ENCODE data around the gene SLC24A1.

SLC24A1 gene

GRCh38 chr15:65663521-65663920 lies 41.8 kb downstream of the SLC24A1 start:
- Histone ChIP-seq H3K27ac (ENCODE audit: low read depth, low read length) (no peak overlapping the region), H3K4ac (ENCODE audit: low read depth, low read length) (no peak overlapping the region), H3K23ac (ENCODE audit: low read length) (no peak overlapping the region), H3K18ac (ENCODE audit: low read length) (no peak overlapping the region), H3K79me1 (ENCODE audit: low read length) (no peaks in the 10 kb centered on the region), H2BK5ac (ENCODE audit: low read depth, low read length, poor library complexity) (no peak overlapping the region), H3K27me3 (ENCODE audit: insufficient read depth, low read length) (no peaks in the 10 kb centered on the region), H2AFZ (ENCODE audit: insufficient read depth, low read length, poor library complexity) (no peak overlapping the region), H3K4me1 (ENCODE audit: control insufficient read depth in 1 of 2, insufficient read depth in 2 of 2, low read length in 2 of 2) (no peaks in the 10 kb centered on the region), H3K79me2 (ENCODE audit: control insufficient read depth, insufficient read depth, low read length, poor library complexity) (no peaks in the 10 kb centered on the region), H2AK5ac (ENCODE audit: low read length) (no peak overlapping the region), H4K8ac (ENCODE audit: low read depth, low read length) (no peak overlapping the region), H3K36me3 (ENCODE audit: control insufficient read depth in 1 of 2, insufficient read depth in 2 of 2, low read length in 2 of 2) (peaks cover 0 to 1% of the 10 kb centered on the region in 2 experiments), H4K12ac (ENCODE audit: low read depth, low read length) (no peak overlapping the region), H2BK12ac (ENCODE audit: low read length) (no peak overlapping the region), H2BK120ac (ENCODE audit: insufficient read depth, low read length, poor library complexity) (no peak overlapping the region), H3K4me2 (ENCODE audit: low read length) (no peak overlapping the region), H4K91ac (ENCODE audit: low read depth, low read length) (no peak overlapping the region), H3K4me3 (ENCODE audit: low read depth, low read length) (no peak overlapping the region), H3K9ac (ENCODE audit: low read length) (no peak overlapping the region), H3K14ac (ENCODE audit: low read length) (no peak overlapping the region), H3K9me3 (ENCODE audit: insufficient read depth, low read depth, low read length) (no peaks in the 10 kb centered on the region)
- WGBS (ENCODE audit: extremely low coverage, insufficient coverage, insufficient read length) = no CpG with 5 or more reads among the region's 3 CpGs
- no peak for DNase-seq

DNA sequence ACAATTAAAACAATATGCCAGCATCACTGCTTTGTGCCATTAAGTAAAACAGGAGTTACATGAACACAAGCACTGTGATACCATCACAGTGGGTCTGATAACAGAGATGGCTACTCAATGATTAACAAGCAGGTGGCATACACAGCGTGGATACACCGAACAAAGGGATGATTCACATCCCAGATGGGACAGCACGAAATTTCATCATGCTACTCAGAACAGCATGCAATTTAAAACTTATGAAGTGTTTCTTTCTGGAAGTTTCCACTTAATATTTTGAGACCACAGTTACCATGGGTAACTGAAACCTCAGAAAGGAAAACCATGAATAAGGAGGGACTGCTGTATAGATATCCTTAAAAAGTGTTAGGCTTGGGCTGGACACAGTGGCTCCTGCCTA lies 44.5 kb downstream of the SLC24A1 start:
- WGBS (ENCODE audit: extremely low coverage, insufficient coverage, insufficient read length) = no CpG with 5 or more reads among the region's 3 CpGs

GRCh38 chr15:65675551-65675950 lies 53.8 kb downstream of the SLC24A1 start:
- H4K12ac ChIP-seq (ENCODE audit: low read depth, low read length) = no peak overlapping the region
- no peaks in the 10 kb centered on the region for H3K79me2 ChIP-seq (ENCODE audit: control insufficient read depth, insufficient read depth, low read length, poor library complexity)
- H3K79me1 ChIP-seq (ENCODE audit: low read length) = no peaks in the 10 kb centered on the region
- H3K18ac ChIP-seq (ENCODE audit: low read length) = no peak overlapping the region
- H2AK5ac ChIP-seq (ENCODE audit: low read length) = no peak overlapping the region
- no peak overlapping the region for H2AFZ ChIP-seq (ENCODE audit: insufficient read depth, low read length, poor library complexity)
- H3K4me1 ChIP-seq (ENCODE audit: control insufficient read depth in 1 of 2, insufficient read depth in 2 of 2, low read length in 2 of 2) = no peaks in the 10 kb centered on the region
- H4K91ac ChIP-seq (ENCODE audit: low read depth, low read length) = no peak overlapping the region
- no CpG with 5 or more reads among the region's 1 CpG for WGBS (ENCODE audit: extremely low coverage, insufficient coverage, insufficient read length)
- no peak overlapping the region for H4K8ac ChIP-seq (ENCODE audit: low read depth, low read length)
- no peak overlapping the region for H2BK5ac ChIP-seq (ENCODE audit: low read depth, low read length, poor library complexity)
- H3K9ac ChIP-seq (ENCODE audit: low read length) = no peak overlapping the region
- H3K4ac ChIP-seq (ENCODE audit: low read depth, low read length) = no peak overlapping the region
- no peak overlapping the region for H3K14ac ChIP-seq (ENCODE audit: low read length)
- H2BK12ac ChIP-seq (ENCODE audit: low read length) = no peak overlapping the region
- no peak overlapping the region for H3K4me2 ChIP-seq (ENCODE audit: low read length)
- no peak overlapping the region for H3K27ac ChIP-seq (ENCODE audit: low read depth, low read length)
- H3K23ac ChIP-seq (ENCODE audit: low read length) = no peak overlapping the region
- peak in 1 of 2 donors; percentile 57 for DNase-seq
- H3K4me3 ChIP-seq (ENCODE audit: low read depth, low read length) = no peak overlapping the region
- no peaks in the 10 kb centered on the region for H3K36me3 ChIP-seq (ENCODE audit: control insufficient read depth in 1 of 2, insufficient read depth in 2 of 2, low read length in 2 of 2)
- H2BK120ac ChIP-seq (ENCODE audit: insufficient read depth, low read length, poor library complexity) = no peak overlapping the region
- H3K9me3 ChIP-seq (ENCODE audit: insufficient read depth, low read depth, low read length) = no peaks in the 10 kb centered on the region
- no peaks in the 10 kb centered on the region for H3K27me3 ChIP-seq (ENCODE audit: insufficient read depth, low read length)

More for the DNA sequence above, 44.5 kb downstream of the SLC24A1 start:
- H2BK120ac ChIP-seq (ENCODE audit: insufficient read depth, low read length, poor library complexity) = no peak overlapping the region
- no peak overlapping the region for H3K14ac ChIP-seq (ENCODE audit: low read length)
- H3K79me1 ChIP-seq (ENCODE audit: low read length) = no peaks in the 10 kb centered on the region
- H3K27ac ChIP-seq (ENCODE audit: low read depth, low read length) = no peak overlapping the region
- H3K4me3 ChIP-seq (ENCODE audit: low read depth, low read length) = no peak overlapping the region
- no peaks in the 10 kb centered on the region for H3K9me3 ChIP-seq (ENCODE audit: insufficient read depth, low read depth, low read length)
- no peak overlapping the region for H4K8ac ChIP-seq (ENCODE audit: low read depth, low read length)
- H2AK5ac ChIP-seq (ENCODE audit: low read length) = no peak overlapping the region
- peak; percentile 72 to 75 for DNase-seq
- no peak overlapping the region for H4K12ac ChIP-seq (ENCODE audit: low read depth, low read length)
- no peak overlapping the region for H3K18ac ChIP-seq (ENCODE audit: low read length)
- H2BK5ac ChIP-seq (ENCODE audit: low read depth, low read length, poor library complexity) = no peak overlapping the region
- H3K9ac ChIP-seq (ENCODE audit: low read length) = no peak overlapping the region
- no peaks in the 10 kb centered on the region for H3K79me2 ChIP-seq (ENCODE audit: control insufficient read depth, insufficient read depth, low read length, poor library complexity)
- H3K27me3 ChIP-seq (ENCODE audit: insufficient read depth, low read length) = no peaks in the 10 kb centered on the region
- H3K23ac ChIP-seq (ENCODE audit: low read length) = no peak overlapping the region
- H3K4ac ChIP-seq (ENCODE audit: low read depth, low read length) = no peak overlapping the region
- no peak overlapping the region for H3K4me2 ChIP-seq (ENCODE audit: low read length)
- no peak overlapping the region for H2BK12ac ChIP-seq (ENCODE audit: low read length)
- no peak overlapping the region for H2AFZ ChIP-seq (ENCODE audit: insufficient read depth, low read length, poor library complexity)
- H4K91ac ChIP-seq (ENCODE audit: low read depth, low read length) = no peak overlapping the region
- no peaks in the 10 kb centered on the region for H3K4me1 ChIP-seq (ENCODE audit: control insufficient read depth in 1 of 2, insufficient read depth in 2 of 2, low read length in 2 of 2)
- H3K36me3 ChIP-seq (ENCODE audit: control insufficient read depth in 1 of 2, insufficient read depth in 2 of 2, low read length in 2 of 2) = no peaks in the 10 kb centered on the region

DNA sequence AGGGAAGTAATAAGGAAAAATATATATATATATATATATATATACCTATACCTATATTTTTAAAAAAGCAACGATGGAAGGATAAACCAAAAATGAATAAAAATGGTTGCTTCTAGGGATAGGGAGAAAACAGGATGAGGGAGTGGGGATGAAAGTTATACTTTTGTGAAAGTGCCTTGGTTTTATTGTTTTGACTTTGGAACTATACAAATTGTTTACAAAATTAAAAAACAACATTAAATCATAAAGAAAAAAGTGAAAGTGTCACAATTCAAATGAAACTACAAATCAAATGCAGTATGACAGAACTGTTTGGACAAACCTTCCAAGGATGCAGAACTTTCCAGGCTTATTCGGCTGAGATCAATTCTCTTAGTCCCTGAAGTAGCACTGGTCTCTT lies 54.4 kb downstream of the SLC24A1 start:
- Histone ChIP-seq H3K4me3 (ENCODE audit: low read depth, low read length) (no peak overlapping the region), H4K91ac (ENCODE audit: low read depth, low read length) (no peak overlapping the region), H4K12ac (ENCODE audit: low read depth, low read length) (no peak overlapping the region), H3K9ac (ENCODE audit: low read length) (no peak overlapping the region), H3K4me2 (ENCODE audit: low read length) (no peak overlapping the region), H3K18ac (ENCODE audit: low read length) (no peak overlapping the region), H3K4ac (ENCODE audit: low read depth, low read length) (no peak overlapping the region), H3K9me3 (ENCODE audit: insufficient read depth, low read depth, low read length) (no peaks in the 10 kb centered on the region), H3K36me3 (ENCODE audit: control insufficient read depth in 1 of 2, insufficient read depth in 2 of 2, low read length in 2 of 2) (no peaks in the 10 kb centered on the region), H3K27me3 (ENCODE audit: insufficient read depth, low read length) (no peaks in the 10 kb centered on the region), H4K8ac (ENCODE audit: low read depth, low read length) (no peak overlapping the region), H3K79me2 (ENCODE audit: control insufficient read depth, insufficient read depth, low read length, poor library complexity) (no peaks in the 10 kb centered on the region), H3K27ac (ENCODE audit: low read depth, low read length) (no peak overlapping the region), H2BK5ac (ENCODE audit: low read depth, low read length, poor library complexity) (no peak overlapping the region), H2BK12ac (ENCODE audit: low read length) (no peak overlapping the region), H2BK120ac (ENCODE audit: insufficient read depth, low read length, poor library complexity) (no peak overlapping the region), H3K14ac (ENCODE audit: low read length) (no peak overlapping the region), H2AFZ (ENCODE audit: insufficient read depth, low read length, poor library complexity) (no peak overlapping the region), H3K79me1 (ENCODE audit: low read length) (no peaks in the 10 kb centered on the region), H3K4me1 (ENCODE audit: control insufficient read depth in 1 of 2, insufficient read depth in 2 of 2, low read length in 2 of 2) (no peaks in the 10 kb centered on the region), H2AK5ac (ENCODE audit: low read length) (no peak overlapping the region), H3K23ac (ENCODE audit: low read length) (no peak overlapping the region)
- no peak for DNase-seq
- no CpG with 5 or more reads among the region's 2 CpGs for WGBS (ENCODE audit: extremely low coverage, insufficient coverage, insufficient read length)
